NCI-H2107 treated with DMSO at 0.1 percent for 48 hours (cell line): ENCODE measurements around the gene LIPM.
"Not testable (repeated sequence)": the region's sequence is repeated elsewhere in the genome, so short reads cannot be mapped to it uniquely, and the experiment has no call there.

ENCODE experiments used
- DNase-seq: peaks from one replicate; lab custom pipeline; 2025; ENCODE audit not compliant: unreplicated experiment; lab: John Stamatoyannopoulos, UW

The LIPM gene

DNA sequence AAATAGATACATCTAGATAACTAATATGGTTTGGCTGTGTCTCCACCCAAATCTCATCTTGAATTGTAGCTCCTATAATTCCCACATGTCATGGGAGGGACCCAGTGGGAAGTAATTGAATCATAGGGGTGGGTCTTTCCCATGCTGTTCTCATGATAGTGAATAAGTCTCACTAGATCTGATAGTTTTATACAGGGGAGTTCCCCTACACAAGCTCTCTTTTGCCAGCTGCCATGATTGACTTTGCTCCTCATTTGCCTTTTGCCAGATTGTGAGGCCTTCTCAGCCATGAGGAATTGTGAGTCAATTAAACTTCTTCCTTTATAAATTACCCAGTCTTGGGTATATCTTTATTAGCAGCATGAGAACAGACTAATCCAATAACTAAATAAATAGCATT lies 35.1 kb downstream of the LIPM start:
- not testable (repeated sequence) for DNase-seq

DNA sequence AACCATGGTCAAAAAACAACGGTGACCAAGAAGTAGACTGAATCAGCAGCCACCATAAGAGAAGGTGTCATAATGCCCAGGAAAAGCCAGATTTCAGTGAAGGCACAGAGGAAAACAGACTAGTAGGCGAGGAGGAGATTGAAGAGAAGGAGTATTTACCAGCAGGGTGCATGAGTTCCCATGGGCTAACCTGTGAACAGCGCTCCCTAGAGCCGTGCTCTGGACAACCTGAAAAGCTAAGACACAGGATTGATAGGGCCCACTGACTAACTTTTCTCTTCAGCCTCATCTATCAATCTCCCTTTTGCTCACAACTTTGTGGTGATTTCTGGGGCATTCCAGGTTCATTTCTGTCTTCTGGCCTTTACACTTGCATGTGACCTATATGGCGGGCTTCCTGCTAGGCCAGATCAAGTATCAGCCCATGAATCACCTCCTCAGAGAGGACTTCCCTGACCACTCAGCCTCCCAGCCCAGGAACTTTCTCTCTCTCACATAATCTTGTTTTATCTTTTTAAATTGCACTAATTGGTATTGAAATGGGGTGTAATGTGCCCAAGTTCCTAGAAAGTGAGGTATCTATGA lies 36.3 kb downstream of the LIPM start:
- no peak for DNase-seq

DNA sequence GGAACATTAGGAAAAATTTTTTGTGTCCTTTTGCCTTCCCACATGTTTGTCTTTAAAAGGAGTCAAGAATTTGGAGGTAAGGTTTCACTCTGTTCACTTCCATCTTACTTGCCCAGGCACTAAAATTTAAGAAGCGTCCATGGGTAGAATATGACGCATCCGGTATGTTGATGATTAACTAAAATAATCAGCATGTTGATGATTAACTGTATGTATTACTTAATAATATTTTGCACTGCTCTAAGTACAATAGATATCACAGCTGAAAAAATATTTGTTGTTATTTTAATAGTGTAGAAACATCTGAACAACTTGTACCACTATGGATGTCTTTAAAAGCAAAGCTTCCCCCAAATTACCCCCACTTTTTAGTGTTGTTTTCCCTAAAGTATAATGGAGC lies 37.6 kb downstream of the LIPM start:
- no peak for DNase-seq

DNA sequence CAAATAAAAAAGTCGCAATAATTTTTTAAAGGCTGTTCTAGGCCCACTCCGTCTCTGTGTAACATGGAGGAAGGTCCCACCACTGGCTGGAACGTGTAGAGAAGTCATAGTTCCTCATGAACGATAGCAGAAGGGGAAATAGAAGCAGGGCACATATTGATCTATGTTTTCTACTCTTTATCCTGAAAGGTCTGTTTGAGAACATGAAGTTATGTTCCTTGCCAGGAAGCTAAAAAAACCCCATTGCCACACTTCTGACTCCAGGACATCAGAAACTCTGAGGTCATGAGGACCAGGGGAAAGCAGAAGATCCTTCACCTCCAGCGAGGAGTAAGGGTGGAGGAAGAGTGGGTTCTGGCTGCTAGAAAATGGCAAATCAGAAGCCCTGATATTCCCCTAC lies 38.4 kb downstream of the LIPM start:
- DNase-seq, result no peak

DNA sequence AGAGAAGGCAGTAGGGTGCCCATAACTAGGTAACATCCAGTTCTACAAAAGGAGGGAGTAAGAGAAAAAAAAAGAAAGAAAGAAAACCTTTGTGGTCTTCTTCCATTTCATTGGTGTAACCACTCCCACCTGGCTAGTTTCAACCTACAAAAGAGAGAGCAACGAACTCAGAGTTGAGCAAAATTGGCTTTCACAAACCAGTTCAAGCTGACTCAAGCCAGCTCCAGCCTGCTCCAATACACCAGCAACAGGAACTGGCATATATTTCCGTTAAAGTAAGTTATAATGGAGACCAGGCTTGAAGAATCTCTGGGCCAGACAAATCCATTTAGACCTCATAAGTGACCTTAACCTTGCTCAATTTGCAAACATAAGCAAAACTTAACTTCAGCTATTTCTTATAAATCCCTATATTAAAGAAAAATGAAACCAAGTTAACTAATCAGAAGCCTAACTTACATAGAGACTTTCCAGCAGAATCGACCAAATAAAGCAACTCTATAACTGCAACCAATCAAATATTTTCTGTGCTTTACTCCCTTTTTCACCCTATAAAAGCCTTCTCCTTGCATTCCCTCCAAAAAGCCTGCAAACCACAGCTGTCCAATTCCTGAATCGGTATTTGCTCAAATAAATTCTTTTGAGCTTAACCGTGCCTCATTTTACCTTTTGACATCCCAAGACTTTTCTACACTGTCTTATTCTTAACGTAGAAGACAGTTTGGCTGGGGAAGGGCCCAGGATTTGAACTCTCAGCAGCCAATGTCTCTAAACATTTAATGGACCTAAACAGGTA lies 39.0 kb downstream of the LIPM start:
- no peak for DNase-seq

DNA sequence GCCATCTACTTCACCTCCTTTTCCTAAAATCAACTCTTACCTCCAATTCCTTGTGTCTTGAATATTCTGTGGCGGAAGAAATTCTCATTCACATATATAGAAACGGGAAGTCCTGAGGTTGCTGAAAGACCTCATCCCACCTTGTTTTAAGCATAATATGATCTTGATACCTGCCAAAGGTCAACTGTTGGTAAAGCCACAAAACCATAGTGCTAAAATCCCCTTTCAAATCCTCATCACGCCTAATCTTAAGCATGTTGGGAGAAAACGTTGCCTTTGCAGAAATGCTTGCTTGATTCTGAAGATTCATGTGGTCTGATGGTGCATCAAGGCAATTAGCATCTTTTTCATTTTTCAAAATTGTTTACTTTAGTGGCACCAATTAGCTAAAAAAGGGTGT lies 40.6 kb downstream of the LIPM start:
- no peak for DNase-seq

DNA sequence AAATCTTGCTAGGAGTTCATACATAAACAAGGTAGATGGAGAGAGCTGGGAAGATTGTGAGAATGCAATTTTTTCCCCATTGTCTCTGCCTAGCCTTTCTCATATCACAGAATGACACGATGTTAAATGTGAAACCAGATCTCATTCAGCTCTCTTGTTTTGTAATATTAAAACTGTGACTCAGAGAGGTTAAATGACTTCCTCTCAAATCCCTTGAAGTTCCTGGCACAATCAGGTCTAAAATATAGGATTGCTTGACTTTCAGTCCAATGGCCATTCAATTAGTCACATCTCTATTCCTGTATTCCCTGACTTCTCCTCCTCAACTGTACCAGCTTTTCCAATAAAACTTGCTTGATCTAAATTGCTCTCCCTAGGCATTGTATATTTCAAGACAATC lies 46.0 kb downstream of the LIPM start:
- DNase-seq, result no peak

DNA sequence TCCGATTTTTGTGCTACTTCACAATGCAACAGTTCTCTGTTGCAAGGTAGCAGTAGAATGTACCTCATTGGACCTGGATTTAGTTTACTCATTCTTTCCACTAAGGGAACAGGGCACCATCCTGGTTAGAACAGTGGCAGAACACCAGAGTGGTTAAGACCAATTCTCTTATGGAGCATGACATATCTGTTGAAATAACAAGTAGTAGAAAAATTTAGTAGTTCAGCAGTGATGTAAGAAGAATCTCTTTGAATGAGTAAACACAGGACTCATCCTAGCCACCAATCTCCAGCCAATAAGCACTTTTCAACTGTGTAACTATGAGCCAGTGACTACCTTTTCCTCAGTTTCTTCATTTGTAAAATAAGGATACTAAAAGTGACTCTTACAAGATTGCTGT lies 46.7 kb downstream of the LIPM start:
- DNase-seq, result no peak

DNA sequence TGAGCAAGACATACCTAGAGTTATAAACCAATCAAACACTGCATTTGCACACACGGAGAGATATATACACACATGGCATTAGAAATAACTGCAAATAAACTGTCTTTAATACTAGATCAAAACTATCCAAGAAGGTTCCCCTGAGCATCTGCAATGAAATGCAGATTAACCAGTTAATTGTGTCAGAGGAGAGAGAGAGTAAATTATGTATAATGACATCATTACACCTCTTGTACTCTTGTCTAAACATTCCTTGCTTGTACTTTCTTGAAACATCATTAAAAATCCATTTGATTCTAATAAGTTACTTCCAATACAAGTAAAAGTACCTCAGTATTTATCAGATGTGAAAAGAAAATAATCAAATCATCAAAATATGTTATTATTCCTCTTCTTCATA lies 48.2 kb downstream of the LIPM start:
- DNase-seq, result no peak

DNA sequence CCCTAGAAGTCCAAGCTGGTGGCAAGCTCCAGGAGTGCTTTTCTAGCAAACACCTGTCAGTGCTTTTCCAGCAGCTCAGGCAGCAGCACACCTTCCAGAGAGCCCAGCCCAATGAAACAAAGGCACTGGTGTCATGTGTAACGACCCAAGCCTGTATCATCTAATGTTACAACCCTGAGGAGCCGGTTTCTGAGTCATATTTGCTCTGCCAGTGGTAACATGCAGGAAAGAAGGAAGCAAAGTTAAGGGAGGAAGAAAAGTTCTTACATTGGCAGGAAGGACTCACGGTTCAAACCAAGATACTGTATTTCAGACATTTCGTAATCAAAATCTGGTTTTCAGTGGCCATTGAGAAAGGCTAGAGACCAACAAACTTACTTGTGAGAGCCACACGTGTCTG lies 49.2 kb downstream of the LIPM start, which contains the start of gene ANKRD22:
TSS of gene ANKRD22 (minus strand) at position 139 of the 400 bp plus-strand sequence. CDS start 237 bp downstream, outside the sequence.
- DNase-seq, result peak; percentile 8

DNA sequence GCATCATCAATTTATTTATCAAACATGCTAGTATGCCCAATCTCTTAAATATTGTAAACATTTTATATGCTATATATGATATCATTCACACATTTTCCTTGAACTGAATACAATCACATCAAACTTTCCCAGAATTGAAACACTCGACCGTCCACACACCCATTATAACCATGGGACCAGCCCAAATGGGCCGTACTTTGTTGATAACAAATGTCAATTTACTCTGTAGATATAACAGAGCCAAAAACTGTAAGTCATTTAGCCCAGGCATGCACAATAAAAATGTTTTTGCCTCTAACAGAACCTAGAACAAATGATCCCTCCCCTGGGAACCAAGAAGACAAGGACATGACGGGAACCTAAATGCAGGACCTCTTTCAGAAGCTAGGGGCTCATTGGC lies 49.8 kb downstream of the LIPM start:
- no peak for DNase-seq

DNA sequence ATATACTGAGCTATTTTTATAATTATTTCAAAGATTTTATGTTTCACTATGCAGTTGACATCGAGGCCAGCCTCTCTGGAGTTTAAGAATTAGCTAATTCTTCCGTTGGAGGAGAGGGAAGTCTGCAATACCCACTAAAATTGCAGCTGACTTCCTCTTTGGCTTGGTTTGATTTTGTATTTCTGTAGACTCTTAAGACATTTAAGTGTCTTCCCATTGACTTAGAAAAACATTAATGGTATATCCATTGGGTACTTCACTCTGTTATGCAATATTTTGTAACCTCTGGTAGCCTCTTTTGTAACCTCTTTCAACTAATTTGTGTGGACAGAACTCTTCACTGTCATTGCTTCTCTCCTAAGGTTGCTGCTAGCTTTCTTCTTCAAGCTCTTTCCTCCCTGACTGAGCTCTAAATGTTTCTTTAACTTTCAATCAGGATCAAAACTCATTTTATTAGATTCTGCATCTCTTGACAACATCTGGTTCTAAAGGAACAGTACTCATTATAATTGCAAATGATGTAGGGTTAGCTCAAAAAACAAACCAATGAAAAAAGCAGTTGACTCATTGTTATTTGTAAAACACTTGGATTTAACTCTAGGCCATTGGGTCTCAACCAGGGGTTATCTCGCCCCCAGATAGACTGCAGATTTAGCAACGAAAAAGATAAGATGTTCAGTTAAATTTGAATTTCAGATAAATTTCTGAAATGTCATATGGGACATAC lies 50.8 kb downstream of the LIPM start:
- no peak for DNase-seq

DNA sequence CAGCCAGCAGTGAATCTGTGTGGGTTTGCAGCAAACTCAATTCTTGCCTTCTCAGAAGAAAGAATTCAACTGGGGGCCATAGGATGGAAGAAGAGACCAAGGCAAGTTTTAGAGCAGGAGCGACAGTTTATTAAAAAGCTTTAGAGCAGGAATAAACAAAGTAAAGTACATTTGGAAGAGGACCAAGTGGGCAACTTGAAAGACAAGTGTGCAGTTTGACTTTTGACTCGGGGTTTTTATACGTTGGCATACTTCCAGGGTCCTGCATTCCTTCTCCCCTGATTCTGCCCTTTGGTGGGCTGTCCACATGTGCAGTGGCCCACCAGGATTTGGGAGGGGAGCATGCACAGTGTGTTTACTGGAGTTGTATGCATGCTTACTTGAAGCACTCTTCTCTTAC lies 52.2 kb downstream of the LIPM start:
- DNase-seq, result no peak

DNA sequence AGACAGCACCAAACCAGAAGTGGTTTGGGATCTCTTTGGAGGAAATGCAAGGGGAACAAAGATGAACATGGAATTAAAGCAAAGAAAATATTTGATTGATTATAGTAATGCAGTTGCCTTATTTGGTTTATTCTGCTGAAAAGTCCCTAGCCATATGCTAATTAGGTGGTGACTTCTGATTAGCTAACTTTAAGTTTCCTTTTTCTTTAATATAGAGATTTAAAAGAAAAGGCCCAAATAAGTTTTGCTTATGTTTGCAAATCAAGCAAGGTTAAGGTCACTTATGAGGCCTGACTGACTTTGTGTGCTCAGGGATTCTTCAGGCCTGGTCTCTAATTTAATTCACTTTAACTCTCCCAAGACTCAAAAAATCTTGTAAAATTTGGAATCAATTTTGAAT lies 55.3 kb downstream of the LIPM start:
- no peak for DNase-seq

DNA sequence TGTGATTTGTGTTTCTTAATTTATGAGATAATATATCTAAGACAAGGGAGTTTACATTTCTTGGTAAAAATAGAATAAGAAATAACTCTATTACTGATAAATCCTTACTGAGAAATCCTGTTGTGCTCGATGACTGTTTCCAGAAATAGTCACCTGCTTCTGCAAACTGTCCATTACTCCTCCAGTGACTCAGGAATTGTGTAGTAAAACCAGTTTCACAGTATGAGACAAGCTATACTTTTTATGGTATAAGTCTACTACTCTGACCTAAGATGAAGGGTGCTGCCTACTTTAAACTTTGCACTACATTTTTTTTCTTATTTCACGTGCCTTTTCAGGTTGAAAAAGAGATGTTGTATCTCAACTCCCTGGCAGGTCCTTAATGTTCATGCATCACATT lies 56.0 kb downstream of the LIPM start:
- DNase-seq, result no peak

DNA sequence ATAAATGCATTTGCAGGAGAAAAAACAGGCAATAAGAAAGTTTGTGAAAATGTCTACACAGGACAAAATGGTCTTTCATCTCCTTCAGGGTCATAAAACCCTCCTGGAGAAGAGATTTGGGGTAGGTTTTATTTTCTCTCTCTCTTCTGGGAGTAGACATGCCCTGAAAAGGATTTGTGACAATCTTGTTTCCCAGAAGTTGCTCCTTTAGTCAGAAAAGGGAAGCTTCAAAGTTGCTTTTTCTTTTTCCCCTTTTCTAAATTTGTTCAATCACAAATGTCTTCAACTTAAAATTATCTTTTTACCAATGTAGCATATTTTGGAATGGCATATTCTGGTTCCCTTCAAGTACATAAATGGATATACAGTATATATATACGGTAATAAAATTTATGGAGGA lies 58.5 kb downstream of the LIPM start:
- DNase-seq, result no peak

DNA sequence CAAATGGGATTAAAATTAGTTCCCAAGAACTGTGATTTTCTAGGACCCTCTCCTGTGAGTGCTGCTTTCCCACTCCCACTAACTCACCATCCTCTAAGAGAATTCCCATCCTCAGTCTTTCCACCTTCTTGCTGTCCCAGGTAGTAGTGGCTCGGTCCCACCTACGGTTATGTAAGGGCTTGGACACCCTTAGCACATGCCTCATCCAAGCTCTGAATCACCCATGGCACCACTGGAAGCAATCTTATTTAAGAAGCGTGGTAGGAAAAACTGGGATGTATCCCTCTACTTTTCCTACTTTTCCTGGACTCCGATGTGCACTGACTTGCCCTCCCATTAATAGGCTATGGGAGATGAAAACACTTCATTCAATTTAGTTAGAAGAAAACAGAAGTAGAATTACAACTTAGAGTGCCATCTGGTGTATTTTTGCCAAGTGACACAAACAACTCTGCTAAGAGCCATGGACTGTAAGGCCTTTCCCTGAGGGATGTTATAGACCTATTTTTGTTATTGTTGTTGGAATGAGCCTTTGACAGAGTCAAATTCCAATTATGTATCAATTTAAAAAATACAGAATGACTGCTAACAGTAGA lies 62.8 kb downstream of the LIPM start:
- DNase-seq, result no peak

DNA sequence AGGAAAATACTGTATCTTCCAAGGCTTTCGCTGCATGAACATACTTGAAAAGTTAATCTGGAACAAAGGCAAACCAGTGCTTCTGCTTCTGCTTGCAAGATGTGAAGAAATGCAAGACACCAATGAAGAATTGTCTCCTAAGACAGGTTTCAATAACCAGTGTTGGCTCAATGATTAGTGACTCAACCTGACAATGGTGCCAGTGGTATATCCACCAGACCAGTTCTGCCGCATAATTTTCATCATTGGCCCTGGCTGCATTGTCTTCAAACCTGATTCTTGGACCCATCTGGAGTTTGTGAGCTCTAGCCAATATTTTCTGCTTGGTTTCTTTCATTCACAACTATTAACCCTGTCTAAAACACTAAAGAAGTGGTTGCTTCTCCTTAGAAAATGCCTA lies 63.9 kb downstream of the LIPM start:
- DNase-seq, result no peak

DNA sequence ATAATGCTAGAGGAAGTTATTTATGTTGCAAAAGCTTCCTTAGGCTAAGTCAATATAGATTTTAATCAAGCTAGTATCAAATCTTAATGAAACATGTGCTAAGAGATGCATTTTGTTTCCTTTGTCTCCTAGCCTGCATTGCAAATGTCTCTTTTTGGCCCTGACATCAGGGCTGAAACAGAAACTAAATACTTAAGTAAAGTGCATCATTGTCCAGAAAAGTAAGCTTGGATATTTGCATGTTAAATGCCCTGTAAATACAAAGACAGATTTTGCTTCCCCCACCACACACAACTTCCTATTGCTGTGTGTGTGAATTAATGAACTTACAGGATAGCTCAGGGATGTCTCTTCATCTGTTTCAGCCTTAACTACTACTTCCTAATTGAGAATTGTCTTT lies 67.6 kb downstream of the LIPM start:
- DNase-seq, result no peak
